OCI-LY7 (cell line): ENCODE measurements around the gene ITGA7.

Experiments
- CTCF ChIP-seq: fragments of 200-600 bp; sonication (generic); conservative IDR thresholded peaks from 2 replicates; pipeline ENCODE4 v1.5.1; 2014; ENCODE audit warnings: mild to moderate bottlenecking, antibody characterized with exemption, low read length, moderate library complexity, mixed read lengths
- EZH2phosphoT487 ChIP-seq: fragments of 200-600 bp; sonication (generic); IDR thresholded peaks from 2 replicates; pipeline ENCODE4 v1.6.1; 2018; ENCODE audit warnings: low read depth, borderline replicate concordance, mild to moderate bottlenecking, mixed run types, antibody characterized with exemption, low read length, moderate library complexity, mixed read lengths

- TF ChIP-seq CTCF (no peak), EZH2phosphoT487 (no peak)
Observed at GRCh38 chr12:55666508-55666907, 41.2 kb downstream of the ITGA7 start.
